ENCODE measurements around the gene ZDHHC6. TPM values are rescaled to one million over a fixed set of nuclear protein-coding genes. Genes with fewer than 3 reads are reported as not detected.
"Not testable (repeated sequence)": the region's sequence is repeated elsewhere in the genome, so short reads cannot be mapped to it uniquely, and the experiment has no call there.

Gene ZDHHC6
- total RNA-seq, 2 donors from 2014 or later: 45.4 to 56.2 TPM

GRCh38 chr10:112429147-112429546 lies 17.6 kb downstream of the ZDHHC6 start:
- peaks cover 94% of the 10 kb centered on the region for H3K36me3 Mint-ChIP-seq (ENCODE audit: low read depth)
- H3K4me1 Mint-ChIP-seq: no peaks in the 10 kb centered on the region
- H3K27ac Mint-ChIP-seq: peak overlapping the region; percentile 34
- no peak for ATAC-seq (replicated peaks)
- H3K4me3 Mint-ChIP-seq: no peak overlapping the region
- no peaks in the 10 kb centered on the region for H3K27me3 Mint-ChIP-seq
- H3K9me3 Mint-ChIP-seq: no peaks in the 10 kb centered on the region

GRCh38 chr10:112426111-112426510 lies 20.6 kb downstream of the ZDHHC6 start:
- H3K9me3 Mint-ChIP-seq: no peaks in the 10 kb centered on the region
- no peak overlapping the region for H3K4me3 Mint-ChIP-seq
- ATAC-seq (replicated peaks): no peak
- H3K4me1 Mint-ChIP-seq: no peaks in the 10 kb centered on the region
- no peak overlapping the region for H3K27ac Mint-ChIP-seq
- H3K27me3 Mint-ChIP-seq: no peaks in the 10 kb centered on the region
- H3K36me3 Mint-ChIP-seq (ENCODE audit: low read depth): peaks cover 95% of the 10 kb centered on the region

GRCh38 chr10:112424651-112425050 lies 22.1 kb downstream of the ZDHHC6 start:
- Mint-ChIP-seq H3K4me1 (no peaks in the 10 kb centered on the region), H3K27ac (no peak overlapping the region), H3K36me3 (ENCODE audit: low read depth) (peaks cover 95% of the 10 kb centered on the region), H3K9me3 (no peaks in the 10 kb centered on the region), H3K27me3 (no peaks in the 10 kb centered on the region), H3K4me3 (no peak overlapping the region)
- ATAC-seq (replicated peaks): no peak

GRCh38 chr10:112421731-112422130 lies 25.0 kb downstream of the ZDHHC6 start:
- Mint-ChIP-seq H3K36me3 (ENCODE audit: low read depth) (peaks cover 96% of the 10 kb centered on the region), H3K9me3 (no peaks in the 10 kb centered on the region), H3K4me1 (no peaks in the 10 kb centered on the region), H3K4me3 (no peak overlapping the region), H3K27me3 (no peaks in the 10 kb centered on the region), H3K27ac (no peak overlapping the region)
- ATAC-seq (replicated peaks): no peak

- Mint-ChIP-seq H3K4me1 (peaks cover 7% of the 10 kb centered on the region), H3K4me3 (no peak overlapping the region), H3K27me3 (no peaks in the 10 kb centered on the region), H3K36me3 (ENCODE audit: low read depth) (peaks cover 99% of the 10 kb centered on the region), H3K27ac (peak overlapping the region; percentile 75), H3K9me3 (no peaks in the 10 kb centered on the region)
- ATAC-seq (replicated peaks): no peak
Observed at GRCh38 chr10:112412696-112413095, 34.0 kb downstream of the ZDHHC6 start.

- H3K36me3 Mint-ChIP-seq (ENCODE audit: low read depth): peaks cover 99% of the 10 kb centered on the region
- no peak overlapping the region for H3K27ac Mint-ChIP-seq
- no peaks in the 10 kb centered on the region for H3K27me3 Mint-ChIP-seq
- no peak overlapping the region for H3K4me3 Mint-ChIP-seq
- no peaks in the 10 kb centered on the region for H3K9me3 Mint-ChIP-seq
- ATAC-seq (replicated peaks): no peak
- H3K4me1 Mint-ChIP-seq: peaks cover 9% of the 10 kb centered on the region
Observed at GRCh38 chr10:112409755-112410154, 37.0 kb downstream of the ZDHHC6 start.

GRCh38 chr10:112409299-112409698 lies 37.4 kb downstream of the ZDHHC6 start:
- peaks cover 99% of the 10 kb centered on the region for H3K36me3 Mint-ChIP-seq (ENCODE audit: low read depth)
- H3K27ac Mint-ChIP-seq: no peak overlapping the region
- H3K4me3 Mint-ChIP-seq: no peak overlapping the region
- peaks cover 9% of the 10 kb centered on the region for H3K4me1 Mint-ChIP-seq
- no peaks in the 10 kb centered on the region for H3K9me3 Mint-ChIP-seq
- ATAC-seq (replicated peaks): no peak
- no peaks in the 10 kb centered on the region for H3K27me3 Mint-ChIP-seq

- Mint-ChIP-seq H3K27me3 (no peaks in the 10 kb centered on the region), H3K27ac (peak overlapping the region; percentile 77), H3K4me3 (no peak overlapping the region), H3K36me3 (ENCODE audit: low read depth) (peaks cover 99% of the 10 kb centered on the region), H3K4me1 (peaks cover 9% of the 10 kb centered on the region), H3K9me3 (no peaks in the 10 kb centered on the region)
- no peak for ATAC-seq (replicated peaks)
Observed at GRCh38 chr10:112407696-112408095, 39.0 kb downstream of the ZDHHC6 start.

- Mint-ChIP-seq H3K36me3 (ENCODE audit: low read depth) (peaks cover 99% of the 10 kb centered on the region), H3K27ac (peak overlapping the region; percentile 74)
- not testable (repeated sequence) for ATAC-seq (replicated peaks); H3K4me3 Mint-ChIP-seq; H3K4me1 Mint-ChIP-seq; H3K9me3 Mint-ChIP-seq; H3K27me3 Mint-ChIP-seq
Observed at GRCh38 chr10:112406806-112407205, 39.9 kb downstream of the ZDHHC6 start.

- H3K4me1 Mint-ChIP-seq: peaks cover 9% of the 10 kb centered on the region
- peaks cover 100% of the 10 kb centered on the region for H3K36me3 Mint-ChIP-seq (ENCODE audit: low read depth)
- no peaks in the 10 kb centered on the region for H3K9me3 Mint-ChIP-seq
- no peak overlapping the region for H3K4me3 Mint-ChIP-seq
- no peak for ATAC-seq (replicated peaks)
- no peaks in the 10 kb centered on the region for H3K27me3 Mint-ChIP-seq
- H3K27ac Mint-ChIP-seq: peak overlapping the region; percentile 74
Observed at GRCh38 chr10:112404617-112405016, 42.1 kb downstream of the ZDHHC6 start.

- Mint-ChIP-seq H3K36me3 (ENCODE audit: low read depth) (peaks cover 97% of the 10 kb centered on the region), H3K9me3 (no peaks in the 10 kb centered on the region), H3K27me3 (no peaks in the 10 kb centered on the region), H3K4me3 (no peak overlapping the region), H3K4me1 (peaks cover 9% of the 10 kb centered on the region), H3K27ac (no peak overlapping the region)
- no peak for ATAC-seq (replicated peaks)
Observed at GRCh38 chr10:112402917-112403316, 43.8 kb downstream of the ZDHHC6 start.

- Mint-ChIP-seq H3K27ac (no peak overlapping the region), H3K27me3 (no peaks in the 10 kb centered on the region), H3K9me3 (no peaks in the 10 kb centered on the region), H3K36me3 (ENCODE audit: low read depth) (peaks cover 50% of the 10 kb centered on the region), H3K4me1 (peaks cover 4% of the 10 kb centered on the region), H3K4me3 (no peak overlapping the region)
- ATAC-seq (replicated peaks): no peak
Observed at GRCh38 chr10:112397592-112397991, 49.1 kb downstream of the ZDHHC6 start.

GRCh38 chr10:112395809-112396530 lies 50.7 kb downstream of the ZDHHC6 start:
- H3K27ac Mint-ChIP-seq: no peak overlapping the region
- peaks cover 10% of the 10 kb centered on the region for H3K4me1 Mint-ChIP-seq
- H3K9me3 Mint-ChIP-seq: no peaks in the 10 kb centered on the region
- H3K27me3 Mint-ChIP-seq: no peaks in the 10 kb centered on the region
- H3K4me3 Mint-ChIP-seq: no peak overlapping the region
- H3K36me3 Mint-ChIP-seq (ENCODE audit: low read depth): peaks cover 34% of the 10 kb centered on the region
- no peak for ATAC-seq (replicated peaks)

- ATAC-seq (replicated peaks): no peak
- Mint-ChIP-seq H3K4me1 (peaks cover 19% of the 10 kb centered on the region), H3K36me3 (ENCODE audit: low read depth) (peaks cover 19% of the 10 kb centered on the region), H3K4me3 (no peak overlapping the region), H3K9me3 (no peaks in the 10 kb centered on the region), H3K27me3 (no peaks in the 10 kb centered on the region), H3K27ac (no peak overlapping the region)
Observed at GRCh38 chr10:112394475-112394875, 52.2 kb downstream of the ZDHHC6 start.

GRCh38 chr10:112393827-112394226 lies 52.9 kb downstream of the ZDHHC6 start:
- Mint-ChIP-seq H3K27ac (no peak overlapping the region), H3K36me3 (ENCODE audit: low read depth) (peaks cover 15% of the 10 kb centered on the region), H3K27me3 (no peaks in the 10 kb centered on the region), H3K4me3 (no peak overlapping the region), H3K9me3 (no peaks in the 10 kb centered on the region), H3K4me1 (peaks cover 25% of the 10 kb centered on the region)
- ATAC-seq (replicated peaks): no peak

Measured in activated T-helper 17 cell treated with anti-CD3 and anti-CD28 coated beads, Interleukin-2, amount 50 U/mL, for 72 hours (primary cell).